Bronchial epithelial cell (primary cell): ENCODE data around the gene CDH1. TPM values are rescaled to one million over a fixed set of nuclear protein-coding genes. Genes with fewer than 3 reads are reported as not detected.
A peak's percentile ranks its signal among the peaks of the same experiment; 100 is the strongest.

Experiments
- DNase-seq: peaks from one replicate; pipeline ENCODE4 v3.0.0-alpha.2; 2010; ENCODE audit warnings: low read depth
- FAIRE-seq: peaks from 2 replicates; lab custom pipeline; 2011; peaks lifted over from hg19 to GRCh38; lab: Jason Lieb, UNC
- H3K27me3 ChIP-seq: 2 replicates; pipeline ENCODE4 v1.5.1; 2011; ENCODE audit warnings: low read length; ENCODE audit not compliant: control insufficient read depth, insufficient read depth
- H3K36me3 ChIP-seq: 2 replicates; pipeline ENCODE4 v1.5.1; 2011; ENCODE audit warnings: low read length; ENCODE audit not compliant: control insufficient read depth, insufficient read depth
- H3K4me3 ChIP-seq: 2 replicates; pipeline ENCODE4 v1.5.1; 2011; ENCODE audit warnings: mild to moderate bottlenecking, low read depth, low read length, control low read depth
- CTCF ChIP-seq: IDR thresholded peaks from 2 replicates; pipeline ENCODE4 v1.5.1; 2011; ENCODE audit warnings: mild to moderate bottlenecking, moderate library complexity, low read length, control low read depth, inconsistent platforms; ENCODE audit not compliant: insufficient read depth, severe bottlenecking
- total RNA-seq: library from RNA; depleted of rRNA; stranded (reverse); fragments of >200 nt; gene quantifications from 2 replicates; pipeline ENCODE4 v1.2.1, GENCODE V29; 2014

Gene CDH1
- total RNA-seq, 1 donor from 2014 or later = 250 TPM

DNA sequence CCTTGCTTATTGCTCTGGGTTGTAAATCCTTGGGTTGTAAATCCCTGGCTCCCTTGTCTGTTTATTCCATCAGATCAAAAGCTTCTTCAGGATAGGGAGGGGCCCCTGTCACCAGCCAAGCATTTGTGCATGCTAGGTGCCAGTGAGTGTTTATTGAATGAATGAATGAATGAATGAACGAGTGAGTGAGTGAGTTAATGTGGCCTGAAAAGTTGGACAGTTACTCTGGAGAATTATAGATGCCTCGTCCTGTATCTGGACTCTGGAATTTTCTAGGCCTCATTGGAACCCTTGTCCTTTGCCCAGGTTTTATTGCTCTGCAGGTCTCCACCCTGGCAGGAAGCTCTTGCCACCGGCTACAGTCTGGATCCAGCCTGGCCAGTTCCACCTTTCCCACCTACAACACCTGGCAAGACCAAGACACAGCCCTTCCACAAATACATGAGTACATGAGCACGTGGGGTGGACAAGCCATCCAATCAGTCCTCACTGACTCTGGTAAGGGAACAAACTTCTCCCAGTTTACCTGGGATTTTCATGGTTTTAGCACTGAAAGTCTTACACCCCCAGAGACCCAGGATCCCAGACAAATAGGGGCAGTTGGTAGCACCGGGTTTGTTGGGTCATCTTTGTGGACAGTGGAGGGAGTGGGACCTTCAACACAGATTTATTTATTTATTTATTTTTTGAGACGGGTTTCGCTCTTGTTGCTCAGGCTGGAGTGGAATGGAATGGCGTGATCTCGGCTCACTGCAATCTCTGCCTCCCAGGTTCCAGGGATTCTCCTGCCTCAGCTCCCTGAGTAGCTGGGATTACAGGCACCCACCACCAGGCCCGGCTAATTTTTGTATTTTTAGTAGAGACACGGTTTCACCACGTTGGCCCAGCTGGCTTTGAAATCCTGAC is 14.7 kb upstream of the CDH1 start:
- H3K36me3 ChIP-seq = no peaks in the 10 kb centered on the region
- no peak for FAIRE-seq
- TF ChIP-seq CTCF = no peak
- H3K4me3 ChIP-seq = no peak overlapping the region
- no peaks in the 10 kb centered on the region for H3K27me3 ChIP-seq
- no peak for DNase-seq

- TF ChIP-seq CTCF = no peak
- Histone ChIP-seq H3K36me3 (no peaks in the 10 kb centered on the region), H3K4me3 (no peak overlapping the region), H3K27me3 (no peaks in the 10 kb centered on the region)
- FAIRE-seq (no peak), DNase-seq (no peak)
Measured at GRCh38 chr16:68724797-68725196, 12.3 kb upstream of the CDH1 start.

GRCh38 chr16:68728523-68728922 is 8.6 kb upstream of the CDH1 start:
- no peak overlapping the region for H3K4me3 ChIP-seq
- H3K36me3 ChIP-seq = no peaks in the 10 kb centered on the region
- no peaks in the 10 kb centered on the region for H3K27me3 ChIP-seq
- DNase-seq (no peak), FAIRE-seq (peak; percentile 60)
- no peak for TF ChIP-seq CTCF

DNA sequence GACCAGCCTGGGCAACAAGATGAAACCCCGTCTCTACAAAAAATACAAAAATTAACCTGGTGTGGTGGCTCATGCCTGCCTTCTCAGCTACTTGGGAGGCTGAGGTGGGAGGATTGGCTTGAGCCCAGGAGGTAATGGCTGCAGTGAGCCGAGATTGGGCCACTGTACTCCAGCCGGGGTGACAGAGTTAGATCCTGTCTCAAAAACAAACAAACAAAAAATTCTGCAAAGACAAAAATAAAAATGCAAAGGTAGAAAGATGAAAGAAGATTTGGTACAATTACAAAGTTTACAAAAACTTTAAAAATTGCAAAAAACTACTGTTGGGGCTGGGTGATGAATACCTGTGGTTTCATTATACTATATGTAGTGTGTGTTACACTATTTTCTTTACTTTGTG is 5.5 kb upstream of the CDH1 start:
- Histone ChIP-seq H3K4me3 (no peak overlapping the region), H3K27me3 (no peaks in the 10 kb centered on the region), H3K36me3 (no peaks in the 10 kb centered on the region)
- TF ChIP-seq CTCF = no peak
- no peak for FAIRE-seq
- no peak for DNase-seq

DNA sequence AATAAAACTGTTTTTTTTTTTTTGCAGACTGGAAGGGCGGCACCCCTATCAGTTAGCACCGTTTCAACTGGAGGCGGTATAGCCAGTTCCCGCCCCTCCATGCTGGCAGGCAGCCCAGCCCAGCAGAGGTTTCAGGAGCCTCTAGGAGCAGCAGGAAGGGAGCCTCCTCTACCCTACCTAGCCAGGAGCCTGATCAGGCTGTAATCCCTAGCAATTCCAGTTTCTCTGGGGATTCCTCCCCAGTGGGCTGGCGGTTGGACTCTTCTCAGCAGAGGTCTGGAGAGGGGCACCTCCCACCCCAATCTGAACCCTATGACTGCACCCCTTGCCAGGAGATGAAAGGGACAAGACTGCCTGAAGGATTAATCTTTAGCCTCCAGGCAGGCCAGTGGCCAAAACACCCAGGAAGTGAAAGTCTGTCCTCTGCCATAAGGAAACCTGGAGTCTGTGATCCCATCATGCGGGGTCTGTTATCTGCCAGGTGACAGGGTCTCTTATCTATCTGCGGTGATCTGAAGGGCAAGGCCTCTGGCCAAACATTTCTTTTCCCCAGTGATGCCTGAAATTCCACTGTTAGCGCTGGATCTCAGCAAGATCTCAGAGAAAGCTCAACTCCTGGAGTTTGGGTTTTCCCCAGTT is 4.9 kb upstream of the CDH1 start:
- no peak for TF ChIP-seq CTCF
- Histone ChIP-seq H3K27me3 (no peaks in the 10 kb centered on the region), H3K4me3 (no peak overlapping the region), H3K36me3 (no peaks in the 10 kb centered on the region)
- DNase-seq (peak; percentile 78), FAIRE-seq (no peak)
